ENCODE data around the gene FOXP1. TPM values are rescaled to one million over a fixed set of nuclear protein-coding genes. Genes with fewer than 3 reads are reported as not detected.

FOXP1 gene
- total RNA-seq, 1 donor from 2014 or later: 27.3 TPM

GRCh38 chr3:71433631-71434030, 149.9 kb downstream of the FOXP1 start:
- peaks cover 43% of the 10 kb centered on the region for H3K4me1 Mint-ChIP-seq
- Histone ChIP-seq H3K36me3 (no peaks in the 10 kb centered on the region), H3K27me3 (no peaks in the 10 kb centered on the region), H3K9ac (no peak overlapping the region), H3K9me3 (ENCODE audit: low read depth) (no peaks in the 10 kb centered on the region), H3K4me3 (no peak overlapping the region), H3K27ac (no peak overlapping the region), H3F3A (ENCODE audit: low read depth) (peaks cover 8% of the 10 kb centered on the region), H2AFZ (replicated peaks) (no peak overlapping the region), H3K79me2 (ENCODE audit: low read depth) (peaks cover 4% of the 10 kb centered on the region), H3K4me1 (peaks cover 29% of the 10 kb centered on the region), H4K20me1 (ENCODE audit: low read depth) (peaks cover 16% of the 10 kb centered on the region), H3K4me2 (no peak overlapping the region)
- TF ChIP-seq CTCF (IDR thresholded peaks at IDR 0.05) (no peak), EZH2 (IDR thresholded peaks at IDR 0.05) (no peak), EZH2phosphoT487 (IDR thresholded peaks at IDR 0.05) (no peak)
- H3K4me3 Mint-ChIP-seq: no peak overlapping the region
- peaks cover 16% of the 10 kb centered on the region for H3K36me3 Mint-ChIP-seq
- no peak for DNase-seq (ENCODE audit: low spot score)
- H3K9me3 Mint-ChIP-seq: peaks cover 25% of the 10 kb centered on the region
- H3K27me3 Mint-ChIP-seq (ENCODE audit: insufficient read depth, low read depth): peaks cover 4% of the 10 kb centered on the region
- no peak overlapping the region for H3K27ac Mint-ChIP-seq

- H4K20me1 ChIP-seq (ENCODE audit: low read depth): peaks cover 4% of the 10 kb centered on the region
- no peak overlapping the region for H3K4me2 ChIP-seq
- DNase-seq (ENCODE audit: low spot score): no peak
Observed at GRCh38 chr3:71432044-71432975, 151.2 kb downstream of the FOXP1 start.

GRCh38 chr3:71430941-71431552, 152.5 kb downstream of the FOXP1 start:
- Mint-ChIP-seq H3K9me3 (peaks cover 12% of the 10 kb centered on the region), H3K27me3 (ENCODE audit: insufficient read depth, low read depth) (peaks cover 2% of the 10 kb centered on the region), H3K4me1 (peaks cover 29% of the 10 kb centered on the region), H3K36me3 (peaks cover 6% of the 10 kb centered on the region), H3K4me3 (no peak overlapping the region), H3K27ac (no peak overlapping the region)
- no peak for TF ChIP-seq EZH2phosphoT487 (IDR thresholded peaks at IDR 0.05)
- TF ChIP-seq CTCF (IDR thresholded peaks at IDR 0.05): no peak
- TF ChIP-seq EZH2 (IDR thresholded peaks at IDR 0.05): no peak
- H3K9me3 ChIP-seq (ENCODE audit: low read depth): no peaks in the 10 kb centered on the region
- peaks cover 19% of the 10 kb centered on the region for H3K4me1 ChIP-seq
- H4K20me1 ChIP-seq (ENCODE audit: low read depth): peaks cover 4% of the 10 kb centered on the region
- no peak for DNase-seq (ENCODE audit: low spot score)
- no peaks in the 10 kb centered on the region for H3K27me3 ChIP-seq
- H3K36me3 ChIP-seq: no peaks in the 10 kb centered on the region
- no peaks in the 10 kb centered on the region for H3F3A ChIP-seq (ENCODE audit: low read depth)
- no peak overlapping the region for H2AFZ ChIP-seq (replicated peaks)
- H3K9ac ChIP-seq: no peak overlapping the region
- no peak overlapping the region for H3K27ac ChIP-seq
- H3K4me2 ChIP-seq: no peak overlapping the region
- H3K79me2 ChIP-seq (ENCODE audit: low read depth): peaks cover 4% of the 10 kb centered on the region
- no peak overlapping the region for H3K4me3 ChIP-seq

More at GRCh38 chr3:71432044-71432975, 151.2 kb downstream of the FOXP1 start:
- Histone ChIP-seq H3K9ac (no peak overlapping the region), H3F3A (ENCODE audit: low read depth) (no peaks in the 10 kb centered on the region), H3K4me1 (peaks cover 19% of the 10 kb centered on the region), H3K9me3 (ENCODE audit: low read depth) (no peaks in the 10 kb centered on the region), H3K36me3 (no peaks in the 10 kb centered on the region), H3K4me3 (no peak overlapping the region), H3K27me3 (no peaks in the 10 kb centered on the region), H2AFZ (replicated peaks) (no peak overlapping the region), H3K27ac (no peak overlapping the region), H3K79me2 (ENCODE audit: low read depth) (peaks cover 4% of the 10 kb centered on the region)
- no peak overlapping the region for H3K4me3 Mint-ChIP-seq
- H3K27ac Mint-ChIP-seq: no peak overlapping the region
- TF ChIP-seq EZH2phosphoT487 (IDR thresholded peaks at IDR 0.05): no peak
- TF ChIP-seq EZH2 (IDR thresholded peaks at IDR 0.05): no peak
- TF ChIP-seq CTCF (IDR thresholded peaks at IDR 0.05): no peak
- peaks cover 11% of the 10 kb centered on the region for H3K36me3 Mint-ChIP-seq
- peaks cover 2% of the 10 kb centered on the region for H3K27me3 Mint-ChIP-seq (ENCODE audit: insufficient read depth, low read depth)
- peaks cover 19% of the 10 kb centered on the region for H3K9me3 Mint-ChIP-seq
- H3K4me1 Mint-ChIP-seq: peaks cover 33% of the 10 kb centered on the region

Data from neural progenitor cell (in vitro differentiated cells).